ENCODE results near the gene ZPBP.
A peak's percentile ranks its signal among the peaks of the same experiment; 100 is the strongest.
"Not testable (repeated sequence)": the region's sequence is repeated elsewhere in the genome, so short reads cannot be mapped to it uniquely, and the experiment has no call there.

ZPBP gene

DNA sequence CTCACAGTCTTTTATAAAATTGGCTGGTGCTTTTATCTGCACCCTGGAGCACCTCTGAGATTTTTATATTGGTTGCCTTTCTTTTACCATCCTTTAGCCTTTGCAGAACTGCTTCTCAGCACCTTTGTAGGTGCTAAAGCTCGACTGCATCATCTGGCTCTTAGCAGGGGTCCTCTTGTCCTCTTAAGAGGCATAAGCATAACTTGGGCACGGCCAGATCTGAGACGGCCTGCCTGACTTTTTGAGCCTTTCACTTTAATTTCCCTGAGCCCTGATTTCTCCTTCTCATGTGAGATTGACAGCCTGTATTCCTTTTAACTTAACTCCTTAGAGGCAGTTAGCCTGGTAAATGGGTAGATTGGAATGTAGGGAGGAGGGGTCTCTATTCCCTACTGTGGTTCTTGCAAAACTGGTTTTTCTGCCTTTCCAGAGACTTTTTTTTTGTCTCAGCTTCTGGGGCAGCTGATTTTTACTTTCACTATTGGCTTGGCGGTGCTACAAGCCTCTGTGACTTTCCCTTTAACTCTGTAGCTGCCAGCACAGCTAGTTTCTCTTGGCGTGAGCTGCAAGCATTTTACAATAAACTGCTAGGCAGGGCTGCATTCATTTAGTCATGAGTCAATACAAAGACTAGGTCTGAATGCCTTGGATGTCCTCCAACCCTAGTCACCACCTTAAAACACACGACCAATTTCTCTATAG, 24.0 kb downstream of the ZPBP start:
- Mint-ChIP-seq H3K27ac (peak overlapping the region; percentile 93 to 97 (median 96)), H3K4me3 (peak overlapping the region; percentile 61 to 81 (median 78)), H3K9me3 (peaks cover 34% of the 10 kb centered on the region), H3K4me1 (peaks cover 16% of the 10 kb centered on the region), H3K27me3 (ENCODE audit: low read depth) (peaks cover 4% of the 10 kb centered on the region), H3K36me3 (ENCODE audit: low read depth) (no peaks in the 10 kb centered on the region)
- TF ChIP-seq CTCF (IDR thresholded peaks at IDR 0.05; ENCODE audit: unreplicated experiment in 3 of 3): no peak

DNA sequence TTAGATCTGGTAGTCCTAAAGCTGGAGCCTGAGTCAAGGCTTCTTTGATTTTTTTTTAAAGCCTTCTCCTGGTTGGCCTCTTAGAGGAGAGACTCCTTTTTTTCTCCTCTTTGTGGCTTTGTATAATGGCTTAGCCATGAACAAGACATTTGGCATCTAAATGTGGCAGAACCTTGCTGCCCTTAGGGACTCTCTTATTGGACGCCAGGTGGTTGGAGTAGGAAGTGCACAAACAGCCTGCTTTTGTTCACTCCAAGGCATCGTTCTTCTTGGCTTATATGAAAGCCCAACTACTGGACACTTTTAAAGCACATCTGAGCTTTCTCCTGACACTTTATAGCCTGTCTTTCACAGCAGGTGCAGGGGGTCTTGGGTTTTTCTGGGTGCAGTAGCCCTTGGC, 25.0 kb downstream of the ZPBP start:
- Mint-ChIP-seq H3K4me1 (peaks cover 16% of the 10 kb centered on the region), H3K4me3 (no peak overlapping the region), H3K27me3 (ENCODE audit: low read depth) (no peaks in the 10 kb centered on the region), H3K27ac (peak overlapping the region; percentile 93 to 97 (median 96)), H3K9me3 (peaks cover 31% of the 10 kb centered on the region), H3K36me3 (ENCODE audit: low read depth) (no peaks in the 10 kb centered on the region)
- peak in 2 of 3 experiments; percentile 30 to 40 for TF ChIP-seq CTCF (IDR thresholded peaks at IDR 0.05; ENCODE audit: unreplicated experiment in 3 of 3)

DNA sequence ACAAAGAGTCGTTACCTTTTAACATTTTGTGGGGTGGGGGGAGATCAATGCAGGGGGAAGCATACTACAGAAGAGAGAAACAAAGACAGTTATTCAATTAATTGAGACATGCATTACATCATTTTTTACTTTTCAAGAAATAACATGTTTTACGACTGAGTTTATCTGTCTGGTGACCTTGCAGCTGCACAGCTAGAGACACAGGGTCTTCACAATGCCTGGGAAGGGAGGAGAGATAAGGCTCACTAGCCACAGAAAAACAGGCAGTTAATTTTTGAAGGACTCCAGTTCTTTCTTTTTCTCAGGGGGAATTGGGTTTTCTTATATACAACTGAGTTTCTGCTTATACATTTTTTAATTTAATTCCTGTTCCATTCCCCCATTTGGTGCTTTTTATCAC, 30.1 kb downstream of the ZPBP start:
- peaks cover 15% of the 10 kb centered on the region for H3K9me3 Mint-ChIP-seq
- peak overlapping the region in 1 of 3 experiments; percentile 49 for H3K27ac Mint-ChIP-seq
- no peaks in the 10 kb centered on the region for H3K36me3 Mint-ChIP-seq (ENCODE audit: low read depth)
- TF ChIP-seq CTCF (IDR thresholded peaks at IDR 0.05; ENCODE audit: unreplicated experiment in 3 of 3): no peak
- no peak overlapping the region for H3K4me3 Mint-ChIP-seq
- no peaks in the 10 kb centered on the region for H3K4me1 Mint-ChIP-seq
- H3K27me3 Mint-ChIP-seq (ENCODE audit: low read depth): no peaks in the 10 kb centered on the region

DNA sequence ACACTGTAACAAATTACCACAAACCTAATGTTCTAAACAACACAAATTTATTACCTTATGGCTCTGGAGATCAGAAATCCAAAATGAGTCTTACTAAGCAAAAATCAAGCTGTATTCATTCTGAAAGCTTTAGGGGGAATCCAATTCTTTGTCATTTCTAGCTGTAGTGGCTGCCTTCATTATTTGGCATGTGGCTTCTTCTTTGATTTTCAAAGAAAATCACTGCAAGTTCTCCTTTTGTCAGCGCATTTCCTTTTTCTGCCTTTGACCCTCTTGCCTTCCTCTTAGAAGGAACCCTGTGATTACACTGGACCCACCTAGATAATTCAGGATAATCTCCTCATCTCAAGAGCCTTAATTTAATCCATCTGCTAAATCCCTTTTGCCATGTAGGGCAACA, 36.9 kb downstream of the ZPBP start:
- Mint-ChIP-seq H3K27me3 (ENCODE audit: low read depth) (no peaks in the 10 kb centered on the region), H3K27ac (peak overlapping the region in 1 of 3 experiments; percentile 46), H3K4me3 (no peak overlapping the region), H3K4me1 (no peaks in the 10 kb centered on the region), H3K9me3 (no peaks in the 10 kb centered on the region), H3K36me3 (ENCODE audit: low read depth) (no peaks in the 10 kb centered on the region)
- no peak for TF ChIP-seq CTCF (IDR thresholded peaks at IDR 0.05; ENCODE audit: unreplicated experiment in 3 of 3)

DNA sequence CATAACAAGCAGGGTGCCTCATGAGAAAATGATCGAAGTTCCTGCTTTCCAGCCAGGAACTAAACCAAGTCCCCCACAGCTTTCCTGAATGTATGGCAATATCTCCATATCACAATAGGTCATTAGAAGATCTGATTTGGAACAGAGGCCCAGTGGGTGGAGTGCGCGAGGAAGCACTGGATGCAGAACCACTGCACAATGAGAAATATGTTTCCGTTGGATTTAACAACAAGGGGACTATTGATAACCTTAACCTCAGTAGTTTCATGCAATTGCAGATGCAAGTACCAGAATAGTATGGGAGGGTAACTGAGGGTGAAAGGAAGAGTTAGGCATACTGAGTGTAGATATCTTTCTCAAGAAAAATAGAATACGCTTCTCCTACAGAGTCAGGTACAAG, 45.3 kb downstream of the ZPBP start:
- Mint-ChIP-seq H3K4me1 (no peaks in the 10 kb centered on the region), H3K27ac (no peak overlapping the region), H3K36me3 (ENCODE audit: low read depth) (no peaks in the 10 kb centered on the region), H3K27me3 (ENCODE audit: low read depth) (peaks cover 4% of the 10 kb centered on the region), H3K4me3 (no peak overlapping the region), H3K9me3 (peaks cover 34% of the 10 kb centered on the region)
- no peak for TF ChIP-seq CTCF (IDR thresholded peaks at IDR 0.05; ENCODE audit: unreplicated experiment in 3 of 3)

GRCh38 chr7:50041165-50041564, 51.9 kb downstream of the ZPBP start:
- H3K4me1 Mint-ChIP-seq; H3K27me3 Mint-ChIP-seq (ENCODE audit: low read depth); H3K27ac Mint-ChIP-seq; H3K36me3 Mint-ChIP-seq (ENCODE audit: low read depth); H3K4me3 Mint-ChIP-seq: not testable (repeated sequence)
- peaks cover 28% of the 10 kb centered on the region for H3K9me3 Mint-ChIP-seq
